GM23338 (cell line): ENCODE results near the gene ADD1. TPM values are rescaled to one million over a fixed set of nuclear protein-coding genes. Genes with fewer than 3 reads are reported as not detected.

Experiments used
- ATAC-seq: fragments of 200-7000 bp; cut with Tn5 transposase; 3 replicates; pipeline ENCODE4 v1.9.1; 2020
- DNase-seq: peaks from one replicate; pipeline ENCODE4 v3.0.0-alpha.2; 2015; ENCODE audit warnings: low spot score
- H2AFZ ChIP-seq: fragments of 200-600 bp; sonication (generic); 2 replicates; pipeline ENCODE4 v1.8.0; 2016; ENCODE audit warnings: antibody characterized with exemption, mild to moderate bottlenecking, moderate library complexity
- H3F3A ChIP-seq: fragments of 200-600 bp; sonication (generic); replicated peaks from 2 replicates; pipeline ENCODE4 v1.8.0; 2017; ENCODE audit warnings: antibody characterized with exemption, mixed run types, low read depth
- H3K27ac ChIP-seq: fragments of 200-600 bp; sonication (generic); 2 replicates; pipeline ENCODE4 v1.6.1; 2016; ENCODE audit warnings: low read depth
- H3K27me3 ChIP-seq: fragments of 200-600 bp; sonication (generic); 2 replicates; pipeline ENCODE4 v1.8.0; 2016; ENCODE audit warnings: mild to moderate bottlenecking, mixed run types, moderate library complexity; ENCODE audit not compliant: insufficient read depth
- H3K36me3 ChIP-seq: fragments of 200-600 bp; sonication (generic); 2 replicates; pipeline ENCODE4 v1.8.0; 2016; ENCODE audit warnings: mild to moderate bottlenecking; ENCODE audit not compliant: insufficient read depth
- H3K4me1 ChIP-seq: fragments of 200-600 bp; sonication (generic); 2 replicates; pipeline ENCODE4 v1.8.0; 2016; ENCODE audit warnings: mild to moderate bottlenecking, moderate library complexity; ENCODE audit not compliant: insufficient read depth
- H3K4me2 ChIP-seq: fragments of 200-600 bp; sonication (generic); 2 replicates; pipeline ENCODE4 v1.7.1; 2017; ENCODE audit warnings: mixed run types
- H3K4me3 ChIP-seq: fragments of 200-600 bp; sonication (generic); 2 replicates; pipeline ENCODE4 v1.6.1; 2016; ENCODE audit warnings: mixed run types
- H3K79me2 ChIP-seq: fragments of 200-600 bp; sonication (generic); replicated peaks from 2 replicates; pipeline ENCODE4 v1.8.0; 2017; ENCODE audit warnings: mild to moderate bottlenecking; ENCODE audit not compliant: insufficient read depth
- H3K9me2 ChIP-seq: fragments of 200-600 bp; sonication (generic); 2 replicates; pipeline ENCODE4 v1.8.0; 2017; ENCODE audit not compliant: insufficient read depth
- H4K20me1 ChIP-seq: fragments of 200-600 bp; sonication (generic); replicated peaks from 2 replicates; pipeline ENCODE4 v1.8.0; 2017; ENCODE audit warnings: mild to moderate bottlenecking; ENCODE audit not compliant: insufficient read depth
- H3K27ac Mint-ChIP-seq: 2 replicates; pipeline ENCODE4 v1.8.0; 2020; ENCODE audit warnings: inconsistent platforms, mild to moderate bottlenecking, moderate library complexity, mixed read lengths
- H3K27me3 Mint-ChIP-seq: 3 replicates; pipeline ENCODE4 v1.8.0; 2022; ENCODE audit warnings: low read depth, mild to moderate bottlenecking, moderate library complexity, mixed read lengths, inconsistent platforms; ENCODE audit not compliant: insufficient read depth, poor library complexity
- H3K36me3 Mint-ChIP-seq: 3 replicates; pipeline ENCODE4 v1.8.0; 2021; ENCODE audit warnings: low read depth, mild to moderate bottlenecking, inconsistent platforms, moderate library complexity, mixed read lengths
- H3K4me1 Mint-ChIP-seq: 3 replicates; pipeline ENCODE4 v1.8.0; 2020; ENCODE audit warnings: mild to moderate bottlenecking, inconsistent platforms, mixed read lengths
- H3K4me3 Mint-ChIP-seq: 3 replicates; pipeline ENCODE4 v1.8.0; 2021; ENCODE audit warnings: moderate library complexity, mild to moderate bottlenecking, inconsistent platforms, mixed read lengths
- H3K9me3 Mint-ChIP-seq: 3 replicates; pipeline ENCODE4 v1.8.0; 2020; ENCODE audit warnings: moderate library complexity, mild to moderate bottlenecking, inconsistent platforms, mixed read lengths
- CREB1 ChIP-seq: fragments of 250-450 bp; sonication (Bioruptor Pico); IDR thresholded peaks from 2 replicates; pipeline ENCODE4 v1.5.0; 2020; ENCODE audit warnings: low read depth, mild to moderate bottlenecking, moderate library complexity
- CTCF ChIP-seq, 2 experiments: fragments of 200-600 bp in 1 of 2; sonication (generic) in 1 of 2; conservative IDR thresholded peaks; 2 replicates each; pipeline versions ENCODE4 v1.5.1 to v1.6.1; 2016 to 2017; ENCODE audit warnings: antibody characterized with exemption in 2 of 2, low read depth in 2 of 2, mild to moderate bottlenecking in 2 of 2, moderate library complexity in 1 of 2
- ETS1 ChIP-seq: IDR thresholded peaks from 2 replicates; pipeline ENCODE4 v1.6.1; 2016; ENCODE audit warnings: antibody characterized with exemption
- EZH2 ChIP-seq: fragments of 200-600 bp; sonication (generic); IDR thresholded peaks from one replicate; pipeline ENCODE4 v1.8.0; 2017; ENCODE audit warnings: antibody characterized with exemption, mild to moderate bottlenecking, low read depth; ENCODE audit not compliant: unreplicated experiment
- EZH2phosphoT487 ChIP-seq: fragments of 200-600 bp; sonication (generic); IDR thresholded peaks from one replicate; pipeline ENCODE4 v1.8.1; 2018; ENCODE audit warnings: antibody characterized with exemption; ENCODE audit not compliant: unreplicated experiment
- JUNB ChIP-seq: IDR thresholded peaks from one replicate; pipeline ENCODE4 v1.6.1; 2016; ENCODE audit warnings: antibody characterized with exemption; ENCODE audit not compliant: unreplicated experiment
- NANOG ChIP-seq: IDR thresholded peaks from 2 replicates; pipeline ENCODE4 v1.6.1; 2016; ENCODE audit warnings: antibody characterized with exemption, borderline replicate concordance
- POLR2AphosphoS5 ChIP-seq: IDR thresholded peaks from 2 replicates; pipeline ENCODE4 v1.6.1; 2016; ENCODE audit warnings: antibody characterized with exemption, low read depth
- REST ChIP-seq: IDR thresholded peaks from one replicate; pipeline ENCODE4 v1.6.1; 2018; ENCODE audit warnings: antibody characterized with exemption; ENCODE audit not compliant: unreplicated experiment
- STAT1 ChIP-seq: IDR thresholded peaks from one replicate; pipeline ENCODE4 v1.6.1; 2016; ENCODE audit warnings: antibody characterized with exemption; ENCODE audit not compliant: unreplicated experiment
- ZNF114 ChIP-seq: fragments of 250-450 bp; sonication (Bioruptor Pico); IDR thresholded peaks from 2 replicates; pipeline ENCODE4 v1.5.0; 2020; ENCODE audit warnings: mild to moderate bottlenecking, moderate library complexity
- ZNF331 ChIP-seq: fragments of 250-450 bp; sonication (Bioruptor Pico); IDR thresholded peaks from 2 replicates; pipeline ENCODE4 v1.5.0; 2020; ENCODE audit warnings: low read depth, mild to moderate bottlenecking, moderate library complexity
- ZNF462 ChIP-seq: fragments of 250-450 bp; sonication (Bioruptor Pico); IDR thresholded peaks from 2 replicates; pipeline ENCODE4 v1.5.0; 2020; ENCODE audit warnings: mild to moderate bottlenecking, moderate library complexity
- polyA plus RNA-seq: library from polyadenylated mRNA; unstranded; fragments of >200 nt; fragmentation: Nextera tagmentation; extraction: Ambion mirVana; gene quantifications from 2 replicates; pipeline ENCODE4 v1.2.1, GENCODE V29; 2016
- total RNA-seq: library from RNA; depleted of rRNA; stranded (reverse); fragments of >200 nt; shearing (Covaris generic); gene quantifications from 2 replicates; pipeline ENCODE4 v1.2.3, GENCODE V29; 2014

ADD1 gene
- total and polyA plus RNA-seq, 2 experiments from 2014 or later, result 126 to 144 TPM

GRCh38 chr4:2961421-2961810 is 117.8 kb downstream of the ADD1 start:
- Histone ChIP-seq H3K4me3 (peak overlapping the region; percentile 76), H3K79me2 (peaks cover 57% of the 10 kb centered on the region)
- H3K27me3 Mint-ChIP-seq, result peaks cover 17% of the 10 kb centered on the region

More at GRCh38 chr4:2961421-2961810, 117.8 kb downstream of the ADD1 start:
- Mint-ChIP-seq H3K4me1 (peaks cover 11% of the 10 kb centered on the region), H3K36me3 (peaks cover 42% of the 10 kb centered on the region), H3K4me3 (peak overlapping the region; percentile 89), H3K27ac (no peak overlapping the region), H3K9me3 (peaks cover 20% of the 10 kb centered on the region)
- Histone ChIP-seq H3K36me3 (peaks cover 16% of the 10 kb centered on the region), H3K4me2 (peak overlapping the region; percentile 95), H2AFZ (no peak overlapping the region), H3F3A (peaks cover 16% of the 10 kb centered on the region), H3K27me3 (peaks cover 11% of the 10 kb centered on the region), H3K9me2 (0 out of 2 replicates have a peak, but pooled peaks cover 2% of the 10 kb centered on the region), H3K4me1 (0 out of 2 replicates have a peak, but pooled peaks cover 3% of the 10 kb centered on the region), H4K20me1 (peaks cover 7% of the 10 kb centered on the region), H3K27ac (peak overlapping the region; percentile 39; the same call in 1 of the 2 replicates)
- TF ChIP-seq ZNF331 (no peak), REST (no peak), ZNF114 (CRISPR knock-in tag) (no peak), EZH2phosphoT487 (no peak), POLR2AphosphoS5 (no peak), ETS1 (no peak), CREB1 (no peak), EZH2 (no peak), ZNF462 (CRISPR knock-in tag) (no peak), JUNB (no peak), CTCF (conservative IDR thresholded peaks at IDR 0.05; ENCODE audit: low read depth in 2 of 2) (no peak), NANOG (no peak), STAT1 (no peak)
- ATAC-seq (no peak), DNase-seq (peak; percentile 16)
